Astrocyte (in vitro differentiated cells and primary cell): ENCODE data around the gene SLC26A9.

Experiments used
- EZH2 ChIP-seq: IDR thresholded peaks from 2 replicates; pipeline ENCODE4 v1.6.1; 2012; ENCODE audit warnings: mild to moderate bottlenecking, low read length, inconsistent platforms; ENCODE audit not compliant: insufficient read depth
- TF ChIP-seq, protein P1 (sequence below): IDR thresholded peaks from 2 replicates; pipeline ENCODE4 v1.5.1; 2011; ENCODE audit warnings: low read depth, mild to moderate bottlenecking, inconsistent platforms, low read length, moderate library complexity; ENCODE audit not compliant: insufficient read depth

DNA sequence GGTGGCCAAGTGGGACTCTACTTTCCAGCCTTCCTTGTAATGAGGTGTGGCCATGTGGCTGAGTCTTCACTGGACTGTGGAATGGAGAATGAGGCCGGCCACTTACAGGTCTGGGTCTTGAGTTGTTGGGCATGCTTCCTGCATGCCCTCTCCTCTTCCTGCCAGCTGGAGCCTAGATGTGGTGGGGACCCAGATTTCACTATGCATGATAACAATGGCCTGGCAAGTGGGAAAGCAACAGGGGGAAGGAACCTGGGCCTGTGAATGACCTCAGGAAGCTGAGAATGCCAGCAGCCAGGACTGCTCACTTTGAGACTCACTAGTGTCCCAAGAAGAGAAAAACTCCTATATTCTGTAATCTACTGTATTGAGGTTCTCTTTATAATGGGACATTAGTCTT, 8.5 kb upstream of the SLC26A9 start:
- TF ChIP-seq, protein P1, sequence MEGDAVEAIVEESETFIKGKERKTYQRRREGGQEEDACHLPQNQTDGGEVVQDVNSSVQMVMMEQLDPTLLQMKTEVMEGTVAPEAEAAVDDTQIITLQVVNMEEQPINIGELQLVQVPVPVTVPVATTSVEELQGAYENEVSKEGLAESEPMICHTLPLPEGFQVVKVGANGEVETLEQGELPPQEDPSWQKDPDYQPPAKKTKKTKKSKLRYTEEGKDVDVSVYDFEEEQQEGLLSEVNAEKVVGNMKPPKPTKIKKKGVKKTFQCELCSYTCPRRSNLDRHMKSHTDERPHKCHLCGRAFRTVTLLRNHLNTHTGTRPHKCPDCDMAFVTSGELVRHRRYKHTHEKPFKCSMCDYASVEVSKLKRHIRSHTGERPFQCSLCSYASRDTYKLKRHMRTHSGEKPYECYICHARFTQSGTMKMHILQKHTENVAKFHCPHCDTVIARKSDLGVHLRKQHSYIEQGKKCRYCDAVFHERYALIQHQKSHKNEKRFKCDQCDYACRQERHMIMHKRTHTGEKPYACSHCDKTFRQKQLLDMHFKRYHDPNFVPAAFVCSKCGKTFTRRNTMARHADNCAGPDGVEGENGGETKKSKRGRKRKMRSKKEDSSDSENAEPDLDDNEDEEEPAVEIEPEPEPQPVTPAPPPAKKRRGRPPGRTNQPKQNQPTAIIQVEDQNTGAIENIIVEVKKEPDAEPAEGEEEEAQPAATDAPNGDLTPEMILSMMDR: no peak
- no peak for TF ChIP-seq EZH2
